ENCODE results near the gene SNAI3. TPM values are rescaled to one million over a fixed set of nuclear protein-coding genes. Genes with fewer than 3 reads are reported as not detected.

Gene SNAI3
- total RNA-seq, 4 donors from 2014 or later, result 0.33 to 1.3 (median 1.3) TPM

GRCh38 chr16:88703486-88704309 lies 17.4 kb upstream of the SNAI3 start:
- Histone ChIP-seq H3K4me3 (replicated peaks in 1 of 3) (no peak overlapping the region), H3K4me1 (peaks cover 17 to 44% of the 10 kb centered on the region in 2 donors), H3K27me3 (no peaks in the 10 kb centered on the region), H3K9me3 (no peaks in the 10 kb centered on the region), H3K27ac (no peak overlapping the region), H3K36me3 (peaks cover 0 to 11% of the 10 kb centered on the region in 2 donors)
- TF ChIP-seq POLR2A (IDR thresholded peaks at IDR 0.05), result no peak
- TF ChIP-seq CTCF (IDR thresholded peaks at IDR 0.05), result no peak
- DNase-seq, result peak in 1 of 2 donors; percentile 26
- intact Hi-C loops (cut with DNase I), result no loop called here
- WGBS, 2 donors, result 74% methylated on average over 5 to 13 of the region's 26 CpGs

GRCh38 chr16:88702371-88703210 lies 16.3 kb upstream of the SNAI3 start:
- intact Hi-C loops (cut with DNase I), result no loop called here
- TF ChIP-seq POLR2A (IDR thresholded peaks at IDR 0.05), result no peak
- TF ChIP-seq CTCF (IDR thresholded peaks at IDR 0.05), result no peak
- H3K27me3 ChIP-seq, result no peaks in the 10 kb centered on the region
- WGBS, 2 donors, result 91 to 93% methylated on average over 28 to 30 of the region's 31 CpGs
- H3K27ac ChIP-seq, result no peak overlapping the region
- peaks cover 17 to 44% of the 10 kb centered on the region in 2 donors for H3K4me1 ChIP-seq
- no peak for DNase-seq
- H3K36me3 ChIP-seq, result peaks cover 0 to 22% of the 10 kb centered on the region in 2 donors
- no peak overlapping the region for H3K4me3 ChIP-seq (replicated peaks in 1 of 3)
- no peaks in the 10 kb centered on the region for H3K9me3 ChIP-seq

- Histone ChIP-seq H3K4me3 (replicated peaks in 1 of 3) (no peak overlapping the region), H3K4me1 (peaks cover 10 to 36% of the 10 kb centered on the region in 2 donors), H3K36me3 (peaks cover 6 to 29% of the 10 kb centered on the region in 2 donors), H3K27ac (peak overlapping the region in 2 of 3 donors; percentile 41 to 52), H3K27me3 (no peaks in the 10 kb centered on the region), H3K9me3 (no peaks in the 10 kb centered on the region)
- TF ChIP-seq CTCF (IDR thresholded peaks at IDR 0.05) (no peak), POLR2A (IDR thresholded peaks at IDR 0.05) (no peak)
- 77 to 87% methylated on average over 9 to 17 of the region's 30 CpGs for WGBS, 2 donors
- intact Hi-C loops (cut with DNase I), result no loop called here
- DNase-seq, result no peak
Measured at GRCh38 chr16:88701581-88702370, 15.5 kb upstream of the SNAI3 start.

GRCh38 chr16:88700636-88701482 lies 14.6 kb upstream of the SNAI3 start:
- peak overlapping the region in 2 of 3 donors; percentile 41 to 52 for H3K27ac ChIP-seq

More at GRCh38 chr16:88700636-88701482, 14.6 kb upstream of the SNAI3 start:
- intact Hi-C loops (cut with DNase I), result no loop called here
- no peak for TF ChIP-seq POLR2A (IDR thresholded peaks at IDR 0.05)
- no peak for TF ChIP-seq CTCF (IDR thresholded peaks at IDR 0.05)
- peaks cover 9 to 35% of the 10 kb centered on the region in 2 donors for H3K4me1 ChIP-seq
- no peak overlapping the region for H3K4me3 ChIP-seq (replicated peaks in 1 of 3)
- peak; percentile 73 for DNase-seq
- H3K36me3 ChIP-seq, result peaks cover 8 to 29% of the 10 kb centered on the region in 2 donors
- H3K9me3 ChIP-seq, result no peaks in the 10 kb centered on the region
- 57 to 100% methylated on average over 4 to 35 of the region's 42 CpGs for WGBS, 2 donors
- no peaks in the 10 kb centered on the region for H3K27me3 ChIP-seq

All from thyroid gland (tissue), 4 donors.